ENCODE data around the gene SPATA2L. TPM values are rescaled to one million over a fixed set of nuclear protein-coding genes. Genes with fewer than 3 reads are reported as not detected.
A peak's percentile ranks its signal among the peaks of the same experiment; 100 is the strongest.

SPATA2L gene
- 6.0 TPM for total RNA-seq

GRCh38 chr16:89701425-89702406 is at the start of gene SPATA2L:
TSS of gene SPATA2L (minus strand) at chr16:89701705. CDS start at chr16:89701232, 473 bp downstream.
- ATAC-seq, result peak; percentile 82

- ATAC-seq, result peak; percentile 76
Observed at GRCh38 chr16:89749637-89750036, 48.1 kb upstream of the SPATA2L start.

GRCh38 chr16:89748921-89749320 is 47.4 kb upstream of the SPATA2L start:
- ATAC-seq, result no peak

- no peak for ATAC-seq
Observed at GRCh38 chr16:89748076-89748475, 46.6 kb upstream of the SPATA2L start.

GRCh38 chr16:89746043-89746442 is 44.5 kb upstream of the SPATA2L start:
- no peak for ATAC-seq

- peak; percentile 24 for ATAC-seq
Observed at GRCh38 chr16:89744813-89745212, 43.3 kb upstream of the SPATA2L start.

GRCh38 chr16:89742948-89743347 is 41.4 kb upstream of the SPATA2L start:
- ATAC-seq, result peak; percentile 5

GRCh38 chr16:89741342-89742014 is 40.0 kb upstream of the SPATA2L start:
- peak; percentile 11 for ATAC-seq

- no peak for ATAC-seq
Observed at GRCh38 chr16:89739383-89739782, 37.9 kb upstream of the SPATA2L start.

GRCh38 chr16:89738538-89739317 is 37.2 kb upstream of the SPATA2L start:
- ATAC-seq, result no peak

GRCh38 chr16:89738072-89738377 is 36.5 kb upstream of the SPATA2L start:
- ATAC-seq, result no peak

- no peak for ATAC-seq
Observed at GRCh38 chr16:89737341-89738071, 36.0 kb upstream of the SPATA2L start.

- ATAC-seq, result no peak
Observed at GRCh38 chr16:89736554-89736953, 35.0 kb upstream of the SPATA2L start.

GRCh38 chr16:89733792-89734191 is 32.3 kb upstream of the SPATA2L start:
- no peak for ATAC-seq

GRCh38 chr16:89733322-89733721 is 31.8 kb upstream of the SPATA2L start:
- ATAC-seq, result no peak

- ATAC-seq, result no peak
Observed at GRCh38 chr16:89732918-89733242, 31.4 kb upstream of the SPATA2L start.

GRCh38 chr16:89732142-89732917 is 30.8 kb upstream of the SPATA2L start:
- ATAC-seq, result no peak

GRCh38 chr16:89730610-89731234 is 29.2 kb upstream of the SPATA2L start:
- ATAC-seq, result no peak

- no peak for ATAC-seq
Observed at GRCh38 chr16:89729863-89730593, 28.5 kb upstream of the SPATA2L start.

GRCh38 chr16:89729293-89729692 is 27.8 kb upstream of the SPATA2L start:
- ATAC-seq, result no peak

Measured in esophagus mucosa (tissue), 1 donor.